Neutrophil (primary cell): ENCODE measurements around the gene VPS26B.

Source experiments
- H3K27ac ChIP-seq: fragments of 200-600 bp; sonication (generic); 2 replicates; pipeline ENCODE4 v1.5.1; 2016; ENCODE audit warnings: mild to moderate bottlenecking, moderate library complexity
- H3K27me3 ChIP-seq: fragments of 200-600 bp; sonication (generic); 2 replicates; pipeline ENCODE4 v1.6.0; 2016; ENCODE audit warnings: mild to moderate bottlenecking
- H3K36me3 ChIP-seq: fragments of 200-600 bp; sonication (generic); 2 replicates; pipeline ENCODE4 v1.5.1; 2017
- H3K4me1 ChIP-seq, 2 experiments: fragments of 200-600 bp in 1 of 2; sonication (generic) in 1 of 2; 1 replicate in 1 of 2; 2 replicates in 1 of 2; pipeline versions ENCODE4 v1.5.1 to v1.6.1; 2013 to 2016; ENCODE audit warnings: low read depth in 1 of 2, low read length in 1 of 2, mild to moderate bottlenecking in 1 of 2, moderate library complexity in 1 of 2; ENCODE audit not compliant: control insufficient read depth in 1 of 2, insufficient read depth in 1 of 2
- H3K4me3 ChIP-seq, 2 experiments: fragments of 200-600 bp in 1 of 2; sonication (generic) in 1 of 2; 1 replicate in 1 of 2; 2 replicates in 1 of 2; pipeline ENCODE4 v1.5.1; 2013 to 2016; ENCODE audit warnings: low read depth in 1 of 2, low read length in 1 of 2, mild to moderate bottlenecking in 1 of 2, moderate library complexity in 1 of 2
- H3K9me3 ChIP-seq: fragments of 200-600 bp; sonication (generic); 2 replicates; pipeline ENCODE4 v1.5.1; 2016
- CTCF ChIP-seq: fragments of 200-600 bp; sonication (generic); IDR thresholded peaks from 2 replicates; pipeline ENCODE4 v1.5.1; 2016; ENCODE audit warnings: antibody characterized with exemption

Gene VPS26B

GRCh38 chr11:134199531-134199930 lies 24.9 kb upstream of the VPS26B start:
- Histone ChIP-seq H3K4me1 (no peaks in the 10 kb centered on the region), H3K27ac (no peak overlapping the region), H3K27me3 (no peaks in the 10 kb centered on the region), H3K36me3 (peaks cover 49% of the 10 kb centered on the region), H3K4me3 (no peak overlapping the region), H3K9me3 (no peaks in the 10 kb centered on the region)
- no peak for TF ChIP-seq CTCF

DNA sequence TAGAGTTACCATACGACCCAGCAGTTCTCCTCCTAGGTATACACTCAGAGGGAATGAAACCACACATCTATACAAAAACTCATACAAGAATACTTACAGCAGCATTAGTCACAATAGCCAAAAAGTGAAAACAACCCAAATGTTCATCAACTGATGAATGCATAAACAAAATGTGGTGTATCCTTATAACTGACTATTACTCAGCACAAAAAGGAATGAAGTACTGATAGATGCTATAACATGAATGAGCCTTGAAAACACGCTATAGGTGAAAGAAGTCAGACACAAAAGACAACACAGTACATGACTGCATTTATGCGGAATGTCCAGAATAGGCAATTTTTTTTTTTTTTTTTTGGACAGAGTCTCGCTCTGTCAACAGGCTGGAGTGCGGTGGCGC lies 23.8 kb upstream of the VPS26B start:
- Histone ChIP-seq H3K4me3 (no peak overlapping the region), H3K27ac (no peak overlapping the region), H3K4me1 (no peaks in the 10 kb centered on the region), H3K27me3 (no peaks in the 10 kb centered on the region), H3K9me3 (no peaks in the 10 kb centered on the region), H3K36me3 (peaks cover 58% of the 10 kb centered on the region)
- TF ChIP-seq CTCF, result no peak

DNA sequence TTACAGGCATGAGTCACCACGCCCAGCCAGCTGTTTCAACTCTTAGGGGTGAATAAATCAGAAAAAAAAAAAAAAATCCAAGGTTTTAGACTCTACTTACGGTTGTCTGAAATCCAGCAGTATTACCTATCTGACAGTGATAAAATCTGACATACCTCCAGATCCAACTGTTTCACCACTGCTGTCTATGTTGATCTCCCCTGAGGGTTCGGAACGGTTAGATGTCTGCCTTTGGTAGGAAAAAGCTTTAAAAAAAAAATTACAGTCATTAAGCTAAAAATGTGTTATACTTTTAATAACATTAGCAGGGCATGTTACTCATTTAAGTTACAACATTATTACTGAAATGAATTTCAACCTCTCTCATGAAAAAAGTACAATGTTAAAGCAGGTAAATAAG lies 21.8 kb upstream of the VPS26B start:
- Histone ChIP-seq H3K9me3 (no peaks in the 10 kb centered on the region), H3K27me3 (no peaks in the 10 kb centered on the region), H3K36me3 (peaks cover 68% of the 10 kb centered on the region), H3K4me3 (no peak overlapping the region), H3K27ac (no peak overlapping the region), H3K4me1 (no peaks in the 10 kb centered on the region)
- TF ChIP-seq CTCF, result no peak

DNA sequence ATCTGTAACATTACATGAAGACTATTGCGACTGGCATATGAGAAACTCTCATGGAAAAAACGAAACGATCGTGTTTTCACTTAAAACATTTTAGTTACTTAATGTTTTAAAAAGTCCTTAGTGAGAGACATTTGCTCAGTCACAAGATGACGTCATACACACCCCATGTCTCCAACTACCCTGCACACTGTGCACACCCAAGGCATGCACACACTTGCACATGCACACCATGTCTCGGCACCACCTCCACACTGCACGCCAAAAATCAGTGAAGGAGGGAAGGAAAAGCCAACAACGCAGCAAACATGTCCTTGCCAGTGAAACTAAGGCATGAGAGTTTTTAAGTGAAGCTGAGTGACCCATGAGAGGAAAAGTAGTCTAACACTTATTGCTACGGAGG lies 18.7 kb upstream of the VPS26B start:
- Histone ChIP-seq H3K9me3 (no peaks in the 10 kb centered on the region), H3K4me3 (no peak overlapping the region), H3K4me1 (no peaks in the 10 kb centered on the region), H3K36me3 (peaks cover 69% of the 10 kb centered on the region), H3K27ac (no peak overlapping the region), H3K27me3 (no peaks in the 10 kb centered on the region)
- TF ChIP-seq CTCF, result no peak

- H3K27ac ChIP-seq, result no peak overlapping the region
- TF ChIP-seq CTCF, result no peak
Observed at GRCh38 chr11:134206185-134206584, 18.3 kb upstream of the VPS26B start.

More at GRCh38 chr11:134206185-134206584, 18.3 kb upstream of the VPS26B start:
- Histone ChIP-seq H3K4me1 (no peaks in the 10 kb centered on the region), H3K27me3 (no peaks in the 10 kb centered on the region), H3K36me3 (peaks cover 65% of the 10 kb centered on the region), H3K9me3 (no peaks in the 10 kb centered on the region), H3K4me3 (no peak overlapping the region)
